Adrenal gland (tissue), 5 donors: Measurements from ENCODE around the gene ZNF697.

ENCODE experiments used
- POLR2A ChIP-seq, 2 donors: fragments of 450-650 bp; IDR thresholded peaks; one replicate each; pipeline ENCODE4 v1.6.1; 2017; ENCODE audit warnings: antibody characterized with exemption in 2 of 2, mild to moderate bottlenecking in 2 of 2, moderate library complexity in 1 of 2
- TF ChIP-seq, protein P1 (sequence below), 6 experiments: fragments of 450-650 bp in 4 of 6; fragments of 200-600 bp in 2 of 6; sonication (generic) in 1 of 6; IDR thresholded peaks; 1 replicate in 5 of 6; 2 replicates in 1 of 6; pipeline versions ENCODE4 v1.5.1 to v1.8.0; 2016 to 2021; ENCODE audit warnings: antibody characterized with exemption in 6 of 6, mild to moderate bottlenecking in 2 of 6, moderate library complexity in 1 of 6
- donor health status: DM: no; HTN: no; CAD: no.

GRCh38 chr1:119617751-119618691 lies 30.0 kb downstream of the ZNF697 start:
- TF ChIP-seq, protein P1, sequence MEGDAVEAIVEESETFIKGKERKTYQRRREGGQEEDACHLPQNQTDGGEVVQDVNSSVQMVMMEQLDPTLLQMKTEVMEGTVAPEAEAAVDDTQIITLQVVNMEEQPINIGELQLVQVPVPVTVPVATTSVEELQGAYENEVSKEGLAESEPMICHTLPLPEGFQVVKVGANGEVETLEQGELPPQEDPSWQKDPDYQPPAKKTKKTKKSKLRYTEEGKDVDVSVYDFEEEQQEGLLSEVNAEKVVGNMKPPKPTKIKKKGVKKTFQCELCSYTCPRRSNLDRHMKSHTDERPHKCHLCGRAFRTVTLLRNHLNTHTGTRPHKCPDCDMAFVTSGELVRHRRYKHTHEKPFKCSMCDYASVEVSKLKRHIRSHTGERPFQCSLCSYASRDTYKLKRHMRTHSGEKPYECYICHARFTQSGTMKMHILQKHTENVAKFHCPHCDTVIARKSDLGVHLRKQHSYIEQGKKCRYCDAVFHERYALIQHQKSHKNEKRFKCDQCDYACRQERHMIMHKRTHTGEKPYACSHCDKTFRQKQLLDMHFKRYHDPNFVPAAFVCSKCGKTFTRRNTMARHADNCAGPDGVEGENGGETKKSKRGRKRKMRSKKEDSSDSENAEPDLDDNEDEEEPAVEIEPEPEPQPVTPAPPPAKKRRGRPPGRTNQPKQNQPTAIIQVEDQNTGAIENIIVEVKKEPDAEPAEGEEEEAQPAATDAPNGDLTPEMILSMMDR (IDR thresholded peaks at IDR 0.05) = no peak
- no peak for TF ChIP-seq POLR2A (IDR thresholded peaks at IDR 0.05)
